A549 (cell line): Measurements from ENCODE around the gene PITPNC1.

Experiments used
- BHLHE40 ChIP-seq: IDR thresholded peaks from 2 replicates; pipeline ENCODE4 v1.6.1; 2012; ENCODE audit warnings: low read depth, low read length, inconsistent platforms
- HDAC2 ChIP-seq: fragments of 200-600 bp; sonication (generic); IDR thresholded peaks from 2 replicates; pipeline ENCODE4 v1.6.1; 2016
- KDM1A ChIP-seq: fragments of 200-600 bp; sonication (generic); IDR thresholded peaks from 2 replicates; pipeline ENCODE4 v1.6.1; 2016; ENCODE audit warnings: low read depth, mild to moderate bottlenecking
- POLR2A ChIP-seq: IDR thresholded peaks from 2 replicates; pipeline ENCODE4 v1.6.1; 2012; ENCODE audit warnings: mild to moderate bottlenecking, low read length
- RAD21 ChIP-seq, 2 experiments: fragments of >200 bp in 1 of 2; sonication (Bioruptor Twin) in 1 of 2; formaldehyde crosslinking in 1 of 2; IDR thresholded peaks in 1 of 2; conservative IDR thresholded peaks in 1 of 2; 2 replicates in 1 of 2; 3 replicates in 1 of 2; pipeline ENCODE4 v1.6.1; 2012 to 2018; ENCODE audit warnings: inconsistent platforms in 1 of 2
- RCOR1 ChIP-seq: fragments of 150-350 bp; IDR thresholded peaks from 2 replicates; pipeline ENCODE4 v1.6.1; 2014; ENCODE audit warnings: antibody characterized with exemption, low read length, low read depth
- RNF2 ChIP-seq: fragments of 200-600 bp; sonication (generic); IDR thresholded peaks from 2 replicates; pipeline ENCODE4 v1.6.1; 2016; ENCODE audit warnings: low read depth, mild to moderate bottlenecking, antibody characterized with exemption, moderate library complexity, borderline replicate concordance
- TF ChIP-seq, protein P1 (sequence below): fragments of >200 bp; sonication (Bioruptor Twin); formaldehyde crosslinking; IDR thresholded peaks from 3 replicates; pipeline ENCODE4 v1.5.1; 2016
- TF ChIP-seq, protein P2 (sequence below): fragments of 250-450 bp; sonication (Bioruptor Pico); IDR thresholded peaks from 2 replicates; pipeline ENCODE4 v1.5.0; 2020; ENCODE audit warnings: low read depth, mild to moderate bottlenecking, moderate library complexity

GRCh38 chr17:67435122-67435521 lies 58.0 kb downstream of the PITPNC1 start:
- TF ChIP-seq, protein P1, sequence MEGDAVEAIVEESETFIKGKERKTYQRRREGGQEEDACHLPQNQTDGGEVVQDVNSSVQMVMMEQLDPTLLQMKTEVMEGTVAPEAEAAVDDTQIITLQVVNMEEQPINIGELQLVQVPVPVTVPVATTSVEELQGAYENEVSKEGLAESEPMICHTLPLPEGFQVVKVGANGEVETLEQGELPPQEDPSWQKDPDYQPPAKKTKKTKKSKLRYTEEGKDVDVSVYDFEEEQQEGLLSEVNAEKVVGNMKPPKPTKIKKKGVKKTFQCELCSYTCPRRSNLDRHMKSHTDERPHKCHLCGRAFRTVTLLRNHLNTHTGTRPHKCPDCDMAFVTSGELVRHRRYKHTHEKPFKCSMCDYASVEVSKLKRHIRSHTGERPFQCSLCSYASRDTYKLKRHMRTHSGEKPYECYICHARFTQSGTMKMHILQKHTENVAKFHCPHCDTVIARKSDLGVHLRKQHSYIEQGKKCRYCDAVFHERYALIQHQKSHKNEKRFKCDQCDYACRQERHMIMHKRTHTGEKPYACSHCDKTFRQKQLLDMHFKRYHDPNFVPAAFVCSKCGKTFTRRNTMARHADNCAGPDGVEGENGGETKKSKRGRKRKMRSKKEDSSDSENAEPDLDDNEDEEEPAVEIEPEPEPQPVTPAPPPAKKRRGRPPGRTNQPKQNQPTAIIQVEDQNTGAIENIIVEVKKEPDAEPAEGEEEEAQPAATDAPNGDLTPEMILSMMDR: no peak
- TF ChIP-seq KDM1A: no peak
- no peak for TF ChIP-seq HDAC2
- TF ChIP-seq BHLHE40: no peak
- no peak for TF ChIP-seq RCOR1
- TF ChIP-seq POLR2A: no peak
- TF ChIP-seq, protein P2, sequence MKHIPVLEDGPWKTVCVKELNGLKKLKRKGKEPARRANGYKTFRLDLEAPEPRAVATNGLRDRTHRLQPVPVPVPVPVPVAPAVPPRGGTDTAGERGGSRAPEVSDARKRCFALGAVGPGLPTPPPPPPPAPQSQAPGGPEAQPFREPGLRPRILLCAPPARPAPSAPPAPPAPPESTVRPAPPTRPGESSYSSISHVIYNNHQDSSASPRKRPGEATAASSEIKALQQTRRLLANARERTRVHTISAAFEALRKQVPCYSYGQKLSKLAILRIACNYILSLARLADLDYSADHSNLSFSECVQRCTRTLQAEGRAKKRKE (CRISPR knock-in tag): no peak
- TF ChIP-seq RAD21 (conservative IDR thresholded peaks at IDR 0.05 in 1 of 2, IDR thresholded peaks at IDR 0.05 in 1 of 2): no peak
- TF ChIP-seq RNF2: no peak
